ENCODE measurements around the gene TMEM59L. TPM values are rescaled to one million over a fixed set of nuclear protein-coding genes. Genes with fewer than 3 reads are reported as not detected.

The TMEM59L gene
- total and polyA plus RNA-seq, 2 of the 4 experiments (the other 2 are of a cell fraction): under 0.01 to 5.9 TPM

GRCh38 chr19:18597809-18598660 is 14.6 kb upstream of the TMEM59L start:
- no TSS peak for BruUV-seq (replicated peaks)
- in situ Hi-C loops (cut with MboI; ENCODE audit: low sequenced_read_pairs) (no loop called here), dilution Hi-C loops (cut with HindIII; ENCODE audit: low sequenced_read_pairs, unreplicated experiment) (no loop called here), intact Hi-C loops (cut with micrococcal nuclease) (no loop called here)
- no peak overlapping the region for H3K18ac ChIP-seq (ENCODE audit: low read depth, low read length)
- peaks cover 4% of the 10 kb centered on the region for H3K27me3 ChIP-seq (ENCODE audit: control insufficient read depth, insufficient read depth, low read length)
- ChIA-PET CTCF (interaction anchor here (0.6 kb wide), 1 partner anchor 116 kb away, joined by 4 read pairs; no protein-coding TSS in a partner anchor), POLR2A (ENCODE audit: unreplicated experiment) (no interaction called here)
- no peak overlapping the region for H3K56ac ChIP-seq (ENCODE audit: extremely low read depth, insufficient read depth, low read length)
- DNase-seq (no peak), ATAC-seq (ENCODE audit: low read depth) (no peak)
- peaks cover 6% of the 10 kb centered on the region for H4K20me1 ChIP-seq (ENCODE audit: insufficient read depth, low read length)
- no peak overlapping the region for H2BK20ac ChIP-seq (ENCODE audit: low read depth, low read length)
- H2AFZ ChIP-seq (replicated peaks; ENCODE audit: low read length, poor library complexity): no peak overlapping the region
- no peak overlapping the region for H3K27ac ChIP-seq (ENCODE audit: insufficient read depth, low read length)
- H3K79me1 ChIP-seq (ENCODE audit: low read depth in 1 of 2, low read length in 2 of 2): no peaks in the 10 kb centered on the region
- H4K5ac ChIP-seq (ENCODE audit: low read depth, low read length): no peak overlapping the region
- H3K4me2 ChIP-seq (ENCODE audit: low read depth, low read length): no peak overlapping the region
- no peak overlapping the region for H3K14ac ChIP-seq (replicated peaks; ENCODE audit: low read depth, low read length)
- H3K9me1 ChIP-seq (ENCODE audit: insufficient read depth, low read length): no peaks in the 10 kb centered on the region
- no peak overlapping the region for H4K91ac ChIP-seq (ENCODE audit: insufficient read depth, low read depth, low read length)
- no peak overlapping the region for H3K9ac ChIP-seq (ENCODE audit: low read depth, low read length)
- no peak overlapping the region for H2BK120ac ChIP-seq (ENCODE audit: low read depth, low read length)
- H4K8ac ChIP-seq (ENCODE audit: low read depth in 2 of 2, low read length in 2 of 2): no peak overlapping the region
- H3K9me3 ChIP-seq (ENCODE audit: control insufficient read depth, insufficient read depth, low read length): no peaks in the 10 kb centered on the region
- H2BK5ac ChIP-seq (ENCODE audit: low read depth, low read length, poor library complexity, severe bottlenecking): no peak overlapping the region
- no peak overlapping the region for H2AK9ac ChIP-seq (replicated peaks; ENCODE audit: low read depth, low read length, poor library complexity)
- no peaks in the 10 kb centered on the region for H3K36me3 ChIP-seq (ENCODE audit: control insufficient read depth, insufficient read depth, low read length)
- H3K23ac ChIP-seq (ENCODE audit: low read depth, low read length): no peak overlapping the region
- H2AK5ac ChIP-seq (ENCODE audit: low read depth, low read length): no peak overlapping the region
- 0 out of 2 replicates have a peak, but pooled peaks cover 2% of the 10 kb centered on the region for H3K4me1 ChIP-seq (ENCODE audit: control insufficient read depth, insufficient read depth, low read length)
- H2BK15ac ChIP-seq (ENCODE audit: low read depth, low read length): no peak overlapping the region
- H3K4me3 ChIP-seq (ENCODE audit: insufficient read depth, low read depth, low read length): no peak overlapping the region
- 60% methylated on average over 1 of the region's 25 CpGs; no CpG with 5 or more reads in 1 of the 2 experiments for WGBS, 2 experiments (ENCODE audit: extremely low coverage in 2 of 2, insufficient read length in 1 of 2)
- no peak overlapping the region for H3K4ac ChIP-seq (ENCODE audit: low read depth, low read length)
- no peak for TF ChIP-seq MAZ (IDR thresholded peaks at IDR 0.05; ENCODE audit: borderline replicate concordance, low read depth, low read length)
- TF ChIP-seq FOS (IDR thresholded peaks at IDR 0.05; ENCODE audit: low read depth, low read length): no peak
- TF ChIP-seq RAD21 (IDR thresholded peaks at IDR 0.05; ENCODE audit: low read length): no peak
- TF ChIP-seq BHLHE40 (IDR thresholded peaks at IDR 0.05; ENCODE audit: low read depth, low read length): no peak
- no peak for TF ChIP-seq CEBPB (IDR thresholded peaks at IDR 0.05; ENCODE audit: low read depth, low read length)
- TF ChIP-seq MAFK (IDR thresholded peaks at IDR 0.05; ENCODE audit: low read depth, low read length): no peak
- no peak for TF ChIP-seq USF2 (IDR thresholded peaks at IDR 0.05; ENCODE audit: low read depth, low read length)
- no peak for TF ChIP-seq ELK1 (IDR thresholded peaks at IDR 0.05; ENCODE audit: borderline replicate concordance, low read depth, low read length)
- TF ChIP-seq MXI1 (IDR thresholded peaks at IDR 0.05; ENCODE audit: borderline replicate concordance, low read depth, low read length): no peak
- TF ChIP-seq CHD1 (IDR thresholded peaks at IDR 0.05; ENCODE audit: low read depth, low read length): no peak
- no peak for TF ChIP-seq POLR2A (IDR thresholded peaks at IDR 0.05; ENCODE audit: low read depth, low read length)
- TF ChIP-seq RFX5 (IDR thresholded peaks at IDR 0.05; ENCODE audit: low read depth, low read length): no peak
- TF ChIP-seq RCOR1 (IDR thresholded peaks at IDR 0.05; ENCODE audit: insufficient replicate concordance, low read length): no peak
- no peak for TF ChIP-seq SMC3 (IDR thresholded peaks at IDR 0.05; ENCODE audit: low read depth, low read length)
- no peak for TF ChIP-seq NFE2L2 (IDR thresholded peaks at IDR 0.05; ENCODE audit: low read depth, low read length)

Measured in IMR-90 (cell line).